OCI-LY3 (cell line): ENCODE measurements around the gene CBY1.

Experiments
- H2AFZ ChIP-seq: fragments of 200-600, 300-600 bp; shearing (Covaris generic); 2 replicates; pipeline ENCODE4 v1.6.0; 2014; ENCODE audit warnings: antibody characterized with exemption, low read depth, low read length
- H3K27ac ChIP-seq: fragments of 200-600, 300-600 bp; sonication (generic); 2 replicates; pipeline ENCODE4 v1.5.1; 2014; ENCODE audit warnings: mild to moderate bottlenecking, low read length, moderate library complexity, mixed read lengths
- H3K27me3 ChIP-seq: fragments of 200-600, 300-600 bp; sonication (generic); 2 replicates; pipeline ENCODE4 v1.6.1; 2014; ENCODE audit warnings: low read depth, low read length, mixed read lengths
- H3K36me3 ChIP-seq: fragments of 200-600, 300-600 bp; sonication (generic); replicated peaks from 2 replicates; pipeline ENCODE3; 2014; ENCODE audit warnings: low read depth, low read length, mixed read lengths
- H3K4me1 ChIP-seq: fragments of 300-600, 200-600 bp; sonication (generic); 2 replicates; pipeline ENCODE4 v1.6.1; 2014; ENCODE audit warnings: low read length, mixed read lengths
- H3K4me2 ChIP-seq: fragments of 200-600, 300-600 bp; sonication (generic); 2 replicates; pipeline ENCODE4 v1.6.1; 2014; ENCODE audit warnings: low read length, mixed read lengths
- H3K4me3 ChIP-seq: fragments of 300-600, 200-600 bp; sonication (generic); 2 replicates; pipeline ENCODE4 v1.5.1; 2014; ENCODE audit warnings: antibody characterized with exemption, mild to moderate bottlenecking, low read length, moderate library complexity
- H3K79me2 ChIP-seq: fragments of 300-600, 200-600 bp; shearing (Covaris generic); 2 replicates; pipeline ENCODE4 v1.6.1; 2014; ENCODE audit warnings: mild to moderate bottlenecking, low read length, mixed read lengths
- H3K9ac ChIP-seq: fragments of 300-600, 200-600 bp; shearing (Covaris generic); 2 replicates; pipeline ENCODE4 v1.6.0; 2014; ENCODE audit warnings: mild to moderate bottlenecking, low read length, moderate library complexity
- H3K9me3 ChIP-seq: fragments of 200-600, 300-600 bp; shearing (Covaris generic); 2 replicates; pipeline ENCODE4 v1.6.1; 2014; ENCODE audit warnings: low read length, mixed read lengths; ENCODE audit not compliant: insufficient read depth
- H4K20me1 ChIP-seq: fragments of 200-600, 300-600 bp; sonication (generic); 2 replicates; pipeline ENCODE4 v1.6.1; 2016; ENCODE audit warnings: low read length, mixed read lengths; ENCODE audit not compliant: insufficient read depth
- CTCF ChIP-seq: fragments of 200-600, 300-600 bp; sonication (generic); IDR thresholded peaks from 2 replicates; pipeline ENCODE4 v1.5.1; 2014; ENCODE audit warnings: antibody characterized with exemption, low read length, low read depth
- EZH2phosphoT487 ChIP-seq: fragments of 200-600 bp; shearing (Covaris generic); IDR thresholded peaks from 2 replicates; pipeline ENCODE4 v1.6.1; 2018; ENCODE audit warnings: antibody characterized with exemption, mixed run types, low read depth

The CBY1 gene

GRCh38 chr22:38611559-38611958, 44.9 kb upstream of the CBY1 start:
- peaks cover 4% of the 10 kb centered on the region; the same call in 1 of the 2 replicates for H3K4me1 ChIP-seq
- no peaks in the 10 kb centered on the region for H3K27me3 ChIP-seq
- H3K9ac ChIP-seq: no peak overlapping the region
- no peak for TF ChIP-seq CTCF
- no peak for TF ChIP-seq EZH2phosphoT487
- no peaks in the 10 kb centered on the region for H3K9me3 ChIP-seq
- no peak overlapping the region for H3K4me2 ChIP-seq
- no peaks in the 10 kb centered on the region for H3K36me3 ChIP-seq
- no peaks in the 10 kb centered on the region for H3K79me2 ChIP-seq
- no peak overlapping the region for H2AFZ ChIP-seq
- H3K27ac ChIP-seq: no peak overlapping the region
- no peaks in the 10 kb centered on the region for H4K20me1 ChIP-seq
- H3K4me3 ChIP-seq: no peak overlapping the region

- Histone ChIP-seq H3K9ac (no peak overlapping the region), H3K27me3 (no peaks in the 10 kb centered on the region), H3K36me3 (no peaks in the 10 kb centered on the region), H4K20me1 (no peaks in the 10 kb centered on the region), H3K4me1 (peaks cover 4% of the 10 kb centered on the region; the same call in 1 of the 2 replicates), H3K9me3 (no peaks in the 10 kb centered on the region), H3K4me3 (no peak overlapping the region), H2AFZ (no peak overlapping the region), H3K27ac (no peak overlapping the region), H3K4me2 (no peak overlapping the region), H3K79me2 (no peaks in the 10 kb centered on the region)
- no peak for TF ChIP-seq CTCF
- no peak for TF ChIP-seq EZH2phosphoT487
These were observed 44.0 kb upstream of the CBY1 start for GRCh38 chr22:38612217-38613006.

GRCh38 chr22:38613588-38613987, 42.9 kb upstream of the CBY1 start:
- Histone ChIP-seq H4K20me1 (no peaks in the 10 kb centered on the region), H2AFZ (no peak overlapping the region)

More at GRCh38 chr22:38613588-38613987, 42.9 kb upstream of the CBY1 start:
- TF ChIP-seq CTCF (no peak), EZH2phosphoT487 (no peak)
- Histone ChIP-seq H3K36me3 (no peaks in the 10 kb centered on the region), H3K79me2 (no peaks in the 10 kb centered on the region), H3K4me2 (no peak overlapping the region), H3K4me1 (peaks cover 4% of the 10 kb centered on the region; the same call in 1 of the 2 replicates), H3K9me3 (no peaks in the 10 kb centered on the region), H3K27me3 (no peaks in the 10 kb centered on the region), H3K27ac (no peak overlapping the region), H3K9ac (no peak overlapping the region), H3K4me3 (no peak overlapping the region)
